ENCODE results near the gene CPED1. TPM values are rescaled to one million over a fixed set of nuclear protein-coding genes. Genes with fewer than 3 reads are reported as not detected.

The CPED1 gene
- total and polyA plus RNA-seq, 10 of the 15 experiments (the other 5 are each of a cell fraction or from before 2014, with no cell fraction given) = 0.01 to 0.77 (median 0.10) TPM; not detected in 1

GRCh38 chr7:121181357-121181756, 192.8 kb downstream of the CPED1 start:
- FAIRE-seq (no peak), DNase-seq (ENCODE audit: low read depth, low spot score) (no peak), ATAC-seq (no peak)
- peaks cover 11% of the 10 kb centered on the region for H3K4me1 ChIP-seq (ENCODE audit: control insufficient read depth, insufficient read depth, low read length)
- no peak overlapping the region for H3K4me2 ChIP-seq (ENCODE audit: control insufficient read depth, insufficient read depth)
- H3K79me2 ChIP-seq (ENCODE audit: control insufficient read depth, insufficient read depth, low read length) = no peaks in the 10 kb centered on the region
- H3K9ac ChIP-seq (ENCODE audit: control insufficient read depth, insufficient read depth, low read length) = no peak overlapping the region
- ChIA-PET CTCF (no interaction called here), POLR2A (no interaction called here), SMC1A (ENCODE audit: uncharacterized antibody, unreplicated experiment) (interaction anchor here (0.8 to 2.2 kb wide), 6 partner anchors 26 to 132 kb away, joined by 3 to 12 read pairs (median 3); no protein-coding TSS in a partner anchor), RAD21 (ENCODE audit: unreplicated experiment) (interaction anchor here (1.1 to 2.2 kb wide), 2 partner anchors 97 to 171 kb away, joined by 3 to 8 read pairs; no protein-coding TSS in a partner anchor)
- 96% methylated on average over 1 of the region's 1 CpG for WGBS (ENCODE audit: insufficient coverage, insufficient replicate concordance, low lambda C conversion rate, missing lambda C conversion rate)
- in situ Hi-C loops (cut with MboI) = no loop called here
- H3K9me3 ChIP-seq (replicated peaks; ENCODE audit: control insufficient read depth, insufficient read depth, low read length) = peaks cover 2% of the 10 kb centered on the region
- BruUV-seq (replicated peaks) = no TSS peak
- no peak overlapping the region for H2AFZ ChIP-seq (ENCODE audit: control insufficient read depth, low read depth, low read length)
- H4K20me1 ChIP-seq (ENCODE audit: control insufficient read depth, insufficient read depth) = no peaks in the 10 kb centered on the region
- intact Hi-C loops (cut with micrococcal nuclease; ENCODE audit: unreplicated experiment) = loop anchor here (5.0 kb wide), 1 partner anchor 351 kb away; no protein-coding TSS in a partner anchor
- peak overlapping the region; percentile 62; the same call in 1 of the 2 replicates for H3K27ac ChIP-seq (ENCODE audit: control insufficient read depth, insufficient read depth)
- no peak overlapping the region for H3K4me3 ChIP-seq
- no peaks in the 10 kb centered on the region for H3K27me3 ChIP-seq (replicated peaks in 1 of 2; ENCODE audit: control insufficient read depth in 2 of 2, insufficient read depth in 2 of 2, low read length in 1 of 2)
- no peak for TF ChIP-seq GATAD2B (conservative IDR thresholded peaks at IDR 0.05; ENCODE audit: low read depth)
- TF ChIP-seq SUZ12 (IDR thresholded peaks at IDR 0.05; ENCODE audit: unreplicated experiment) = no peak
- no peak for TF ChIP-seq USF2 (IDR thresholded peaks at IDR 0.05; ENCODE audit: borderline replicate concordance, low read depth, low read length)
- TF ChIP-seq GABPA (IDR thresholded peaks at IDR 0.05; ENCODE audit: low read depth) = no peak
- H3K36me3 ChIP-seq (ENCODE audit: control insufficient read depth in 2 of 2, insufficient read depth in 2 of 2, low read length in 1 of 2) = no peaks in the 10 kb centered on the region

GRCh38 chr7:121182281-121182680, 193.8 kb downstream of the CPED1 start:
- BruUV-seq (replicated peaks) = no TSS peak
- Histone ChIP-seq H3K9me3 (replicated peaks; ENCODE audit: control insufficient read depth, insufficient read depth, low read length) (peaks cover 2% of the 10 kb centered on the region), H3K27me3 (replicated peaks in 1 of 2; ENCODE audit: control insufficient read depth in 2 of 2, insufficient read depth in 2 of 2, low read length in 1 of 2) (no peaks in the 10 kb centered on the region), H3K9ac (ENCODE audit: control insufficient read depth, insufficient read depth, low read length) (no peak overlapping the region), H3K27ac (ENCODE audit: control insufficient read depth, insufficient read depth) (no peak overlapping the region), H3K4me1 (ENCODE audit: control insufficient read depth, insufficient read depth, low read length) (peaks cover 11% of the 10 kb centered on the region), H3K79me2 (ENCODE audit: control insufficient read depth, insufficient read depth, low read length) (no peaks in the 10 kb centered on the region), H4K20me1 (ENCODE audit: control insufficient read depth, insufficient read depth) (no peaks in the 10 kb centered on the region), H3K4me2 (ENCODE audit: control insufficient read depth, insufficient read depth) (no peak overlapping the region), H2AFZ (ENCODE audit: control insufficient read depth, low read depth, low read length) (no peak overlapping the region), H3K36me3 (ENCODE audit: control insufficient read depth in 2 of 2, insufficient read depth in 2 of 2, low read length in 1 of 2) (no peaks in the 10 kb centered on the region), H3K4me3 (no peak overlapping the region)
- in situ Hi-C loops (cut with MboI) = no loop called here
- ATAC-seq (no peak), FAIRE-seq (no peak), DNase-seq (ENCODE audit: low read depth, low spot score) (no peak)
- SMC1A ChIA-PET (ENCODE audit: uncharacterized antibody, unreplicated experiment) = interaction anchor here (0.7 to 1.8 kb wide), 7 partner anchors 16 to 310 kb away, joined by 3 to 8 read pairs (median 3); no protein-coding TSS in a partner anchor
- intact Hi-C loops (cut with micrococcal nuclease; ENCODE audit: unreplicated experiment) = loop anchor here (5.0 kb wide), 1 partner anchor 350 kb away; no protein-coding TSS in a partner anchor
- TF ChIP-seq SREBF1 (IDR thresholded peaks at IDR 0.05; ENCODE audit: low read length) (no peak), PAX8 (IDR thresholded peaks at IDR 0.05) (no peak), RELA (IDR thresholded peaks at IDR 0.05; ENCODE audit: borderline replicate concordance, partially characterized antibody) (no peak), RB1 (IDR thresholded peaks at IDR 0.05; ENCODE audit: borderline replicate concordance) (no peak), MXI1 (IDR thresholded peaks at IDR 0.05; ENCODE audit: low read depth, low read length) (no peak), HCFC1 (IDR thresholded peaks at IDR 0.05; ENCODE audit: low read length) (no peak), IRF5 (IDR thresholded peaks at IDR 0.05; ENCODE audit: borderline replicate concordance) (no peak), ZBTB4 (CRISPR knock-in tag; IDR thresholded peaks at IDR 0.05) (no peak)
- RAD21 ChIA-PET (ENCODE audit: unreplicated experiment) = interaction anchor here (0.9 to 1.6 kb wide), 3 partner anchors 14 to 170 kb away, joined by 3 to 4 read pairs (median 3); no protein-coding TSS in a partner anchor
- POLR2A ChIA-PET = interaction anchor here (1.1 kb wide), 1 partner anchor 96 kb away, joined by 4 read pairs; no protein-coding TSS in a partner anchor
- CTCF ChIA-PET = interaction anchor here (0.9 kb wide), 1 partner anchor 35 kb away, joined by 4 read pairs; no protein-coding TSS in a partner anchor
